CD4-positive, alpha-beta memory T cell (primary cell): ENCODE results near the gene MCC. TPM values are rescaled to one million over a fixed set of nuclear protein-coding genes. Genes with fewer than 3 reads are reported as not detected.

Source experiments
- CTCF ChIA-PET: fragments of 350-600 bp; sonication (Branson Sonifier 250); formaldehyde crosslinking; loops from one replicate; lab custom pipeline; 2021; ENCODE audit warnings: inconsistent platforms; ENCODE audit not compliant: partially characterized antibody; lab: Charles Lee
- POLR2A ChIA-PET: fragments of 350-600 bp; sonication (Branson Sonifier 250); formaldehyde crosslinking; loops from one replicate; lab custom pipeline; 2021; ENCODE audit not compliant: partially characterized antibody; lab: Charles Lee
- DNase-seq, 5 donors: peaks; one replicate each; pipeline versions ENCODE4 v3.0.0 to v3.0.0-alpha.2; 2020 to 2022; ENCODE audit warnings: mixed read lengths in 1 of 5
- H3K27ac ChIP-seq: one replicate; pipeline ENCODE4 v1.7.0; 2013; ENCODE audit warnings: low read depth, low read length
- H3K27me3 ChIP-seq: 2 replicates; pipeline ENCODE4 v1.7.0; 2013; ENCODE audit warnings: mild to moderate bottlenecking, low read length, moderate library complexity; ENCODE audit not compliant: insufficient read depth
- H3K36me3 ChIP-seq: 2 replicates; pipeline ENCODE4 v1.7.0; 2013; ENCODE audit warnings: mild to moderate bottlenecking, low read length, moderate library complexity; ENCODE audit not compliant: insufficient read depth
- H3K4me1 ChIP-seq: 2 replicates; pipeline ENCODE4 v1.7.0; 2013; ENCODE audit warnings: mild to moderate bottlenecking, low read length, moderate library complexity; ENCODE audit not compliant: insufficient read depth
- H3K4me3 ChIP-seq, 2 donors: one replicate each; pipeline ENCODE4 v1.7.0; 2013; ENCODE audit warnings: low read length in 2 of 2, mild to moderate bottlenecking in 1 of 2
- H3K9me3 ChIP-seq, 2 donors: one replicate each; pipeline ENCODE4 v1.7.0; 2013; ENCODE audit warnings: low read length in 2 of 2, control low read depth in 1 of 2; ENCODE audit not compliant: control insufficient read depth in 1 of 2
- H3K27ac Mint-ChIP-seq, 7 donors: one replicate each; pipeline ENCODE4 v1.8.0; 2020 to 2021; ENCODE audit warnings: mixed read lengths in 7 of 7, mild to moderate bottlenecking in 6 of 7, inconsistent platforms in 3 of 7, moderate library complexity in 3 of 7
- H3K27me3 Mint-ChIP-seq, 2 donors: one replicate each; pipeline ENCODE4 v1.8.0; 2020 to 2021; ENCODE audit warnings: mixed read lengths in 2 of 2
- H3K36me3 Mint-ChIP-seq, 2 donors: one replicate each; pipeline ENCODE4 v1.8.0; 2020 to 2021; ENCODE audit warnings: mixed read lengths in 2 of 2, inconsistent platforms in 1 of 2, mild to moderate bottlenecking in 1 of 2
- H3K4me1 Mint-ChIP-seq, 4 donors: one replicate each; pipeline ENCODE4 v1.8.0; 2020 to 2021; ENCODE audit warnings: mixed read lengths in 4 of 4, mild to moderate bottlenecking in 1 of 4
- H3K4me3 Mint-ChIP-seq, 8 donors: one replicate each; pipeline ENCODE4 v1.8.0; 2020 to 2021; ENCODE audit warnings: mixed read lengths in 8 of 8, mild to moderate bottlenecking in 7 of 8, moderate library complexity in 6 of 8, inconsistent platforms in 3 of 8
- H3K9me3 Mint-ChIP-seq, 8 donors: one replicate each; pipeline ENCODE4 v1.8.0; 2020 to 2021; ENCODE audit warnings: mixed read lengths in 8 of 8, mild to moderate bottlenecking in 5 of 8, inconsistent platforms in 3 of 8, moderate library complexity in 1 of 8
- intact Hi-C: fragments of 100-400 bp; cut with micrococcal nuclease; formaldehyde crosslinking; loops from one replicate; pipeline ENCODE4 v1.15.1; 2023
- polyA plus RNA-seq, 2 donors: library from polyadenylated mRNA; unstranded; fragments of 300-500 nt; fragmentation: Illumina TruSeq; gene quantifications; one replicate each; pipeline ENCODE4 v1.2.3, GENCODE V29; 2021
- total RNA-seq, 2 experiments: library from RNA; stranded (reverse); gene quantifications; one replicate each; pipeline ENCODE4 v1.2.3, GENCODE V29; 2021

The MCC gene
- total and polyA plus RNA-seq, 4 experiments from 2014 or later, result 0.92 to 12.1 (median 7.7) TPM

- Mint-ChIP-seq H3K4me3 (no peak overlapping the region), H3K4me1 (peaks cover 0 to 6% (median 2%) of the 10 kb centered on the region in 4 donors), H3K36me3 (peaks cover 0 to 9% of the 10 kb centered on the region in 2 donors), H3K27ac (no peak overlapping the region), H3K9me3 (no peaks in the 10 kb centered on the region), H3K27me3 (peaks cover 0 to 1% of the 10 kb centered on the region in 2 donors)
- DNase-seq, result no peak
- POLR2A ChIA-PET, result no interaction called here
- H3K4me3 ChIP-seq, result no peak overlapping the region
- no peak overlapping the region for H3K27ac ChIP-seq
- H3K36me3 ChIP-seq, result no peaks in the 10 kb centered on the region
- intact Hi-C loops, result no loop called here
- H3K4me1 ChIP-seq, result no peaks in the 10 kb centered on the region
- CTCF ChIA-PET, result interaction anchor here (0.9 kb wide), 1 partner anchor 17 kb away, joined by 3 read pairs; no protein-coding TSS in a partner anchor
- no peaks in the 10 kb centered on the region for H3K9me3 ChIP-seq
- no peaks in the 10 kb centered on the region for H3K27me3 ChIP-seq
Observed at GRCh38 chr5:113242481-113243348, 245.5 kb downstream of the MCC start.

GRCh38 chr5:113240951-113241726 is 247.1 kb downstream of the MCC start:
- Mint-ChIP-seq H3K9me3 (no peaks in the 10 kb centered on the region), H3K4me1 (peaks cover under 1 to 6% (median 5%) of the 10 kb centered on the region in 4 donors), H3K27me3 (peaks cover 1% of the 10 kb centered on the region in 2 donors), H3K4me3 (no peak overlapping the region), H3K36me3 (peaks cover 0 to 6% of the 10 kb centered on the region in 2 donors), H3K27ac (no peak overlapping the region)
- Histone ChIP-seq H3K4me3 (no peak overlapping the region), H3K9me3 (no peaks in the 10 kb centered on the region), H3K4me1 (no peaks in the 10 kb centered on the region), H3K27ac (no peak overlapping the region), H3K36me3 (no peaks in the 10 kb centered on the region), H3K27me3 (no peaks in the 10 kb centered on the region)
- POLR2A ChIA-PET, result no interaction called here
- CTCF ChIA-PET, result interaction anchor here (1.3 to 1.5 kb wide), 2 partner anchors 8 to 195 kb away, joined by 3 read pairs; no protein-coding TSS in a partner anchor
- intact Hi-C loops, result no loop called here
- no peak for DNase-seq

GRCh38 chr5:113240032-113240431 is 248.2 kb downstream of the MCC start:
- no peaks in the 10 kb centered on the region for H3K9me3 Mint-ChIP-seq
- no peaks in the 10 kb centered on the region for H3K36me3 ChIP-seq
- H3K4me1 ChIP-seq, result no peaks in the 10 kb centered on the region
- H3K4me3 ChIP-seq, result no peak overlapping the region
- no peak overlapping the region for H3K4me3 Mint-ChIP-seq
- CTCF ChIA-PET, result interaction anchor here (1.3 to 1.5 kb wide), 2 partner anchors 9 to 194 kb away, joined by 3 read pairs; no protein-coding TSS in a partner anchor
- H3K27me3 ChIP-seq, result no peaks in the 10 kb centered on the region
- no peak overlapping the region for H3K27ac ChIP-seq
- no peaks in the 10 kb centered on the region for H3K9me3 ChIP-seq
- H3K36me3 Mint-ChIP-seq, result peaks cover 0 to 6% of the 10 kb centered on the region in 2 donors
- no peak for DNase-seq
- intact Hi-C loops, result no loop called here
- peaks cover 4 to 10% (median 6%) of the 10 kb centered on the region in 4 donors for H3K4me1 Mint-ChIP-seq
- POLR2A ChIA-PET, result no interaction called here
- H3K27me3 Mint-ChIP-seq, result peaks cover 0 to 1% of the 10 kb centered on the region in 2 donors
- no peak overlapping the region for H3K27ac Mint-ChIP-seq

GRCh38 chr5:113237893-113238292 is 250.4 kb downstream of the MCC start:
- Histone ChIP-seq H3K27me3 (no peaks in the 10 kb centered on the region), H3K27ac (no peak overlapping the region), H3K9me3 (no peaks in the 10 kb centered on the region), H3K4me3 (no peak overlapping the region), H3K36me3 (no peaks in the 10 kb centered on the region), H3K4me1 (no peaks in the 10 kb centered on the region)
- Mint-ChIP-seq H3K27ac (no peak overlapping the region), H3K4me3 (no peak overlapping the region), H3K4me1 (peaks cover 4 to 10% (median 5%) of the 10 kb centered on the region in 4 donors), H3K27me3 (peaks cover 1 to 3% of the 10 kb centered on the region in 2 donors), H3K9me3 (no peaks in the 10 kb centered on the region), H3K36me3 (no peaks in the 10 kb centered on the region)
- DNase-seq, result no peak
- CTCF ChIA-PET, result no interaction called here
- intact Hi-C loops, result no loop called here
- POLR2A ChIA-PET, result no interaction called here

GRCh38 chr5:113236536-113237288 is 251.5 kb downstream of the MCC start:
- ChIA-PET CTCF (no interaction called here), POLR2A (no interaction called here)
- no peak for DNase-seq
- Mint-ChIP-seq H3K4me1 (peaks cover 2 to 10% (median 5%) of the 10 kb centered on the region in 4 donors), H3K27me3 (peaks cover 1 to 3% of the 10 kb centered on the region in 2 donors), H3K9me3 (no peaks in the 10 kb centered on the region), H3K4me3 (no peak overlapping the region), H3K27ac (no peak overlapping the region), H3K36me3 (no peaks in the 10 kb centered on the region)
- Histone ChIP-seq H3K9me3 (no peaks in the 10 kb centered on the region), H3K27ac (no peak overlapping the region), H3K27me3 (no peaks in the 10 kb centered on the region), H3K4me1 (no peaks in the 10 kb centered on the region), H3K4me3 (no peak overlapping the region), H3K36me3 (no peaks in the 10 kb centered on the region)
- intact Hi-C loops, result no loop called here

GRCh38 chr5:113235884-113236283 is 252.4 kb downstream of the MCC start:
- Histone ChIP-seq H3K27me3 (no peaks in the 10 kb centered on the region), H3K36me3 (no peaks in the 10 kb centered on the region), H3K4me3 (no peak overlapping the region), H3K9me3 (no peaks in the 10 kb centered on the region), H3K4me1 (no peaks in the 10 kb centered on the region), H3K27ac (no peak overlapping the region)
- no peaks in the 10 kb centered on the region for H3K9me3 Mint-ChIP-seq
- H3K4me1 Mint-ChIP-seq, result peaks cover 2 to 10% (median 5%) of the 10 kb centered on the region in 4 donors
- DNase-seq, result no peak
- intact Hi-C loops, result no loop called here
- no peak overlapping the region for H3K4me3 Mint-ChIP-seq
- ChIA-PET POLR2A (no interaction called here), CTCF (no interaction called here)
- no peak overlapping the region for H3K27ac Mint-ChIP-seq
- H3K27me3 Mint-ChIP-seq, result peaks cover 1 to 3% of the 10 kb centered on the region in 2 donors
- H3K36me3 Mint-ChIP-seq, result no peaks in the 10 kb centered on the region
